ENCODE data around the gene OTOGL.

Gene OTOGL

DNA sequence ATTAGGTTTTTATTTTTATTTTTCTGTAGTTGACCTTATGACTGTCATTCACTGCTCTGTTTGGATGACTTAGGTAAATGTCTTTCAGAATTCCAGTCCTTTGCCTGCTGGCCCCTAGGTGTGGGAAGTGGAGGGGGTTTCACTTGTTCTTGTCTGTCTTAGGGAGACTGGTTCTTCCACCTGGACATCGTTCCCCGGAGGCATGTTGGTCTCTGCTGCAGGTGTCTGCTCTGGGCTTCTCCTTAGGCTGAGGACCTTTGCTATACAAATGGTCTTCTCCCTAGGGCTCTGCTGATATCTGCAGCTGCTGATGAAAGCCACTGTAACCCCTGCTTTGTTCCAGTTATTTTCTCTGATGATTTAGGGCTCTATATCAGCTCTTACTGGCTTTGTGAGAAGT is 97.1 kb downstream of the OTOGL start:
- TF ChIP-seq, protein P1, sequence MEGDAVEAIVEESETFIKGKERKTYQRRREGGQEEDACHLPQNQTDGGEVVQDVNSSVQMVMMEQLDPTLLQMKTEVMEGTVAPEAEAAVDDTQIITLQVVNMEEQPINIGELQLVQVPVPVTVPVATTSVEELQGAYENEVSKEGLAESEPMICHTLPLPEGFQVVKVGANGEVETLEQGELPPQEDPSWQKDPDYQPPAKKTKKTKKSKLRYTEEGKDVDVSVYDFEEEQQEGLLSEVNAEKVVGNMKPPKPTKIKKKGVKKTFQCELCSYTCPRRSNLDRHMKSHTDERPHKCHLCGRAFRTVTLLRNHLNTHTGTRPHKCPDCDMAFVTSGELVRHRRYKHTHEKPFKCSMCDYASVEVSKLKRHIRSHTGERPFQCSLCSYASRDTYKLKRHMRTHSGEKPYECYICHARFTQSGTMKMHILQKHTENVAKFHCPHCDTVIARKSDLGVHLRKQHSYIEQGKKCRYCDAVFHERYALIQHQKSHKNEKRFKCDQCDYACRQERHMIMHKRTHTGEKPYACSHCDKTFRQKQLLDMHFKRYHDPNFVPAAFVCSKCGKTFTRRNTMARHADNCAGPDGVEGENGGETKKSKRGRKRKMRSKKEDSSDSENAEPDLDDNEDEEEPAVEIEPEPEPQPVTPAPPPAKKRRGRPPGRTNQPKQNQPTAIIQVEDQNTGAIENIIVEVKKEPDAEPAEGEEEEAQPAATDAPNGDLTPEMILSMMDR (IDR thresholded peaks at IDR 0.05; ENCODE audit: insufficient read depth, low read length, poor library complexity, severe bottlenecking): no peak
- no peak for DNase-seq (ENCODE audit: extremely low read depth, insufficient read length)
- no peak overlapping the region for H3K4me3 ChIP-seq (replicated peaks; ENCODE audit: low read depth, low read length)
- H3K36me3 ChIP-seq (ENCODE audit: control insufficient read depth, insufficient read depth, low read length): no peaks in the 10 kb centered on the region
- H3K27me3 ChIP-seq (replicated peaks; ENCODE audit: control insufficient read depth, insufficient read depth, low read length): no peaks in the 10 kb centered on the region

DNA sequence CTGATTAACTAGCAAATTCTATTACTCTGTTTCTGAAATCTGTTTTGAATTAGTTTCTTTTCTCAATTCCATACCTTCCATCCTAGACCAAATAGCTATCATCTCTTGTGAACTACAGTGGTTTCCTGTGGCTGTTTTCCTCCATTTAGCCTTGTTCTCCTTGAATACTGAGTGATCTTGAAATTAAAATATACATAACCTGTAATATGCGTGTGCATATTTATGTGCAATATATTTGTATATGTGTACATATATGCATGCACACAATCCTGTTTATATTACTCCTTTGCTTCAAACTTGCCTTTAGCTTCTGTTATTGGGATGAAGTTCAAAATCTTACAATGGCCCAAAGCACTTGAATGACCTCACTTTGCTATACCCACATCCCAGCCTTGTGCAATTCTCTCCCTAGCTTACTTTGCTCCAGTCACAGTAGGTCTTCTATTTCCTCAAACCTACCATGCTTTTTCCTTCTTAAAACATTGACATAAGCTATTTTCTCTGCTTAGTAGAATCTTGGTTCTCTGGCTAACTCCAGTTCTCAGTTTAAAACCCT is 99.5 kb downstream of the OTOGL start:
- Histone ChIP-seq H3K27me3 (replicated peaks; ENCODE audit: control insufficient read depth, insufficient read depth, low read length) (no peaks in the 10 kb centered on the region), H3K36me3 (ENCODE audit: control insufficient read depth, insufficient read depth, low read length) (no peaks in the 10 kb centered on the region)
- TF ChIP-seq, protein P1 (IDR thresholded peaks at IDR 0.05; ENCODE audit: insufficient read depth, low read length, poor library complexity, severe bottlenecking): no peak

DNA sequence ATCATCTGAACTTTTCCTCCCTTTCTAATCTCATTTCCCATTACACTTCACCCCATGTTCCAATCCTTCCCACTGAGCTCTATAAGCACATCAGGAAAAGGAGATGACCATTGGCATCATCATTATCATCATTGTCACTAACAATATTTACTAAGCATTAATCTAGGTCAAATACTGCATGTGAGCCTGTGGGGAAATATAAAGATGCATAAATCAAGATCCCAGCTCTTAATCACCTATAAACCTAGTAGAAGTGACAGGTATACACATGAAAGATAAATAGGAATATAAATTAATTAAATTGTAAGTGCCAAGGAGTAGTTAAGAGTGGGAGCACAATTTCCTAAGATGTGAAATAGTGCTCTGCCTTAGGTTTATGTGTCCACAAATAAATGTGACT is 100.6 kb downstream of the OTOGL start:
- no peak for DNase-seq (ENCODE audit: extremely low read depth, insufficient read length)
- no peaks in the 10 kb centered on the region for H3K27me3 ChIP-seq (replicated peaks; ENCODE audit: control insufficient read depth, insufficient read depth, low read length)
- TF ChIP-seq, protein P1 (IDR thresholded peaks at IDR 0.05; ENCODE audit: insufficient read depth, low read length, poor library complexity, severe bottlenecking): no peak
- no peaks in the 10 kb centered on the region for H3K36me3 ChIP-seq (ENCODE audit: control insufficient read depth, insufficient read depth, low read length)
- no peak overlapping the region for H3K4me3 ChIP-seq (replicated peaks; ENCODE audit: low read depth, low read length)

More for the DNA sequence above, 99.5 kb downstream of the OTOGL start:
- H3K4me3 ChIP-seq (replicated peaks; ENCODE audit: low read depth, low read length): no peak overlapping the region
- DNase-seq (ENCODE audit: extremely low read depth, insufficient read length): no peak

DNA sequence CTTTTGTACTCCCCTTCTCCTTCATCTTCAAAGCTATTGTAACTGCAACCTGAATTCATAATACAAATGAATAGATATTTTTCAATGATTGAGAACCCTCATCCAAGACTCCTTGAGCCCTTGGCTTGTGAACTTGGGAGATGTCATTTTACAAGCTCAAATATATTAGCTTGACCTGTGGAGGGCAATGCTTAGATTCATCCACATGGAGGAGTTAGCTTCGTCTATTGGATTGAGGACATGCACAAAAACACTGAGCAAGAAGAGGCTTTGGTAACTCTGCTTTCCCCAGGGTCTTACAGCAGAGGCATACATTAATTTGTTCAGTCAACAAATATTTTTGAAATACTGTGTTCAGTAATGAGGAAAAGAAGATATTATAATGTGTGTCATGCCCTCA is 101.1 kb downstream of the OTOGL start:
- no peaks in the 10 kb centered on the region for H3K36me3 ChIP-seq (ENCODE audit: control insufficient read depth, insufficient read depth, low read length)
- H3K27me3 ChIP-seq (replicated peaks; ENCODE audit: control insufficient read depth, insufficient read depth, low read length): no peaks in the 10 kb centered on the region
- TF ChIP-seq, protein P1 (IDR thresholded peaks at IDR 0.05; ENCODE audit: insufficient read depth, low read length, poor library complexity, severe bottlenecking): no peak
- H3K4me3 ChIP-seq (replicated peaks; ENCODE audit: low read depth, low read length): no peak overlapping the region
- DNase-seq (ENCODE audit: extremely low read depth, insufficient read length): no peak

DNA sequence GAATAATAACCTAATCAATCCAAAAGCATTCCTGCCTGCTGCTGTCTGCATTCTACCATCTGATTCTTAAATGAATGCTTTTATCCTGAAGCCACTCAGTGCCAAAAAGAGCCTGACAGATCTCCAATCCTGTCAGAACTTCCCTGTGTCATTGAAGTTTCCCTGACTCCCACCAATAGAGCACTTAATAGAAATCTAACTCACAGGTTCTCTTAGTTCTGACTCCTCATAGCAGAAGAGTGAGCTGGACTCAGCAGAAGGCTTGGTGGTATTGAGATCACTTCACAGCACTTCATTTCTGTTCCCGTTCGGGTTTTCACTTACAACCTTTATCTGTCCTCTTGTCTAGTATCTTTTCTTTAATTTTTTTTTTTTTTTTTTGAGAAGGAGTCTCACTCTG is 102.6 kb downstream of the OTOGL start:
- TF ChIP-seq, protein P1 (IDR thresholded peaks at IDR 0.05; ENCODE audit: insufficient read depth, low read length, poor library complexity, severe bottlenecking): no peak
- Histone ChIP-seq H3K27me3 (replicated peaks; ENCODE audit: control insufficient read depth, insufficient read depth, low read length) (no peaks in the 10 kb centered on the region), H3K36me3 (ENCODE audit: control insufficient read depth, insufficient read depth, low read length) (no peaks in the 10 kb centered on the region), H3K4me3 (replicated peaks; ENCODE audit: low read depth, low read length) (no peak overlapping the region)
- no peak for DNase-seq (ENCODE audit: extremely low read depth, insufficient read length)

DNA sequence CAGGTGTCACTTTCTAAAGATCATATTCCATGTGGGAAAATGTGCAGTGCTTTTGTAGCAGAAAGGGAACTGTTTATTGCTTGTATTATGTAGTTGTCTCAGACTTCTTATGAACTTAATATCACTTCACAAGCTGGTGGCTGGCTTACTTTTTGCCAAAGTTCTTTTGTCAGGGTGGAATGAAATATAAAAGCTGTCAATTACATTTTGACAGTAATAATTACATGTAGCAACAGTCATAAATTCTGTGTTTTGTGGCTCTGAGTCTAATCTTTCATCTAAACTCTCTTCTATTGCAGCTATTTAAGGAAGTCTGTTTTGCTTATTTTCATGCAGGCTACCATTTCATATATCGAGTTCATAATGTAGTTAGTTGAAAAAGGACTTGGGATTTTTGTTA is 106.6 kb downstream of the OTOGL start:
- H3K36me3 ChIP-seq (ENCODE audit: control insufficient read depth, insufficient read depth, low read length): no peaks in the 10 kb centered on the region
- no peak for DNase-seq (ENCODE audit: extremely low read depth, insufficient read length)
- no peak overlapping the region for H3K4me3 ChIP-seq (replicated peaks; ENCODE audit: low read depth, low read length)
- TF ChIP-seq, protein P1 (IDR thresholded peaks at IDR 0.05; ENCODE audit: insufficient read depth, low read length, poor library complexity, severe bottlenecking): no peak
- no peaks in the 10 kb centered on the region for H3K27me3 ChIP-seq (replicated peaks; ENCODE audit: control insufficient read depth, insufficient read depth, low read length)

Data from GM06990 (cell line).